K562 (cell line): ENCODE measurements around the gene NDOR1.

Experiments used
- CEBPB ChIP-seq: fragments of 450-650 bp; IDR thresholded peaks from 2 replicates; pipeline ENCODE4 v1.6.1; 2016; ENCODE audit warnings: missing genetic modification characterization, missing compliant biosample characterization
- CTCF ChIP-seq, 3 experiments: IDR thresholded peaks in 2 of 3; conservative IDR thresholded peaks in 1 of 3; 2 replicates each; pipeline ENCODE4 v1.5.1; 2011 to 2012; ENCODE audit warnings: low read length in 3 of 3, mild to moderate bottlenecking in 3 of 3, control low read depth in 2 of 3, improper control_type of control experiment in 1 of 3, inconsistent platforms in 1 of 3, low read depth in 1 of 3, mixed read lengths in 1 of 3, moderate library complexity in 1 of 3; ENCODE audit not compliant: insufficient read depth in 2 of 3

GRCh38 chr9:137256362-137256761 is 50.9 kb downstream of the NDOR1 start:
- TF ChIP-seq CEBPB (tag): no peak
- no peak for TF ChIP-seq CTCF (IDR thresholded peaks at IDR 0.05 in 2 of 3, conservative IDR thresholded peaks at IDR 0.05 in 1 of 3; ENCODE audit: insufficient read depth in 2 of 3, low read depth in 1 of 3, low read length in 3 of 3)
